ENCODE measurements around the gene DIDO1.
A peak's percentile ranks its signal among the peaks of the same experiment; 100 is the strongest.

Gene DIDO1

DNA sequence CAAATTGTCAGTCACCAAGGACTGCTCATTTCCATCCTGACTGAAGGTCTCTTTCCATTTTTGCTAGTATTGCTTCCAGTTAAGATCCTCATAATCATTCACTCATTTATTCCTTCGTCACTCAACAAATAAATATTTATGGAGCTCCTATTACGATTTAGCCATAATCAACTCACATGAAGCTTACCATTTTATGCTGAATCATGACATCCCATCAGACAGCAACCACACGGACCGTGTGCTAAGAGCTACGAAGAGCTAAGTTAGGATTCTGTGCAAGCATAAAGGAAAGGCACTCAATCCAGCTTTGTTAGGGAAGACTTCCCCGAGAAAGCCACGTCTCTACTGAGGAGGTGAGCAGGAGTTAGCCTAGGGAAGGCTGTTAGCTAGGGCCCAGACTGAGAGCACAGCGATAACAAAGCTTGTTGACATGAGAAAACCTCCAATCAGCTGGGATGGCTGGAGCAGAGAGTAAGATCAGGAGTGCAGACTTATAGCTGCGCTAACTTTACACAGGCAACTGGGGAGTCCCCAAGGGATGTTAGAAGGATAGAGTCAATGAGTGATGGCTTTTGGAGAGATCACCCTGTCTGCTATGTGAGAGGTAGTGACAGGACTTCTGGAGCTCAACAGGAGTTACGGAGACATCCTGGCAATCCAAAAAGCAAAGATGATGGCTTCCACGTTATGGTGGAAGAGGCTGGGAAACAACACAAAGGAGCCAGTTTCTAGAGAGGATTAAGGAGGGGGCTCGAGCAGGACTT, 9.1 kb upstream of the DIDO1 start:
- no peak for DNase-seq (ENCODE audit: low read depth)
- no peak overlapping the region for H3K4me3 ChIP-seq (ENCODE audit: control insufficient read depth, low read depth, low read length)
- TF ChIP-seq, protein P1, sequence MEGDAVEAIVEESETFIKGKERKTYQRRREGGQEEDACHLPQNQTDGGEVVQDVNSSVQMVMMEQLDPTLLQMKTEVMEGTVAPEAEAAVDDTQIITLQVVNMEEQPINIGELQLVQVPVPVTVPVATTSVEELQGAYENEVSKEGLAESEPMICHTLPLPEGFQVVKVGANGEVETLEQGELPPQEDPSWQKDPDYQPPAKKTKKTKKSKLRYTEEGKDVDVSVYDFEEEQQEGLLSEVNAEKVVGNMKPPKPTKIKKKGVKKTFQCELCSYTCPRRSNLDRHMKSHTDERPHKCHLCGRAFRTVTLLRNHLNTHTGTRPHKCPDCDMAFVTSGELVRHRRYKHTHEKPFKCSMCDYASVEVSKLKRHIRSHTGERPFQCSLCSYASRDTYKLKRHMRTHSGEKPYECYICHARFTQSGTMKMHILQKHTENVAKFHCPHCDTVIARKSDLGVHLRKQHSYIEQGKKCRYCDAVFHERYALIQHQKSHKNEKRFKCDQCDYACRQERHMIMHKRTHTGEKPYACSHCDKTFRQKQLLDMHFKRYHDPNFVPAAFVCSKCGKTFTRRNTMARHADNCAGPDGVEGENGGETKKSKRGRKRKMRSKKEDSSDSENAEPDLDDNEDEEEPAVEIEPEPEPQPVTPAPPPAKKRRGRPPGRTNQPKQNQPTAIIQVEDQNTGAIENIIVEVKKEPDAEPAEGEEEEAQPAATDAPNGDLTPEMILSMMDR (IDR thresholded peaks at IDR 0.05; ENCODE audit: control insufficient read depth, insufficient read depth, low read depth, low read length, missing control alignments), result no peak

DNA sequence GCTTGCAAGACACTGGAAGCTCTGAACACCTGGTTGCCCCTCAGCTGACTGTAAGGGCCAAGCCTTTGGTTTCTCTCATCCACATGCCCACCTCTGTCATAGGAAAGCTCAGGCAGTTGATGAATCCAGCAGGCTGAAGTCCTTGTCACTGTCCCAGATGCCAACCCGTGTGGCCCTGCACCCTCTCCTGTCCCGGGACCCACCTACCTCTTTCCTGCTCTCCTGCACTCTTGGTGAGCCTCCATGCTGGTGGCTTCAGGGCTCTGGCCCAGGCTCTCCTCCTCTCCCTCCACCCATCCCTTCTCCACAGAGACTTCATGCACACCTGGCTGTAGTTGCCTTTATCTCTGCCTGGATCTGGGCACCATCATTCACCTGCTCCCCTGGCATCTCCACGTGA, 7.7 kb upstream of the DIDO1 start:
- no peak for DNase-seq (ENCODE audit: low read depth)
- H3K4me3 ChIP-seq (ENCODE audit: control insufficient read depth, low read depth, low read length), result no peak overlapping the region
- TF ChIP-seq, protein P1 (IDR thresholded peaks at IDR 0.05; ENCODE audit: control insufficient read depth, insufficient read depth, low read depth, low read length, missing control alignments), result no peak

DNA sequence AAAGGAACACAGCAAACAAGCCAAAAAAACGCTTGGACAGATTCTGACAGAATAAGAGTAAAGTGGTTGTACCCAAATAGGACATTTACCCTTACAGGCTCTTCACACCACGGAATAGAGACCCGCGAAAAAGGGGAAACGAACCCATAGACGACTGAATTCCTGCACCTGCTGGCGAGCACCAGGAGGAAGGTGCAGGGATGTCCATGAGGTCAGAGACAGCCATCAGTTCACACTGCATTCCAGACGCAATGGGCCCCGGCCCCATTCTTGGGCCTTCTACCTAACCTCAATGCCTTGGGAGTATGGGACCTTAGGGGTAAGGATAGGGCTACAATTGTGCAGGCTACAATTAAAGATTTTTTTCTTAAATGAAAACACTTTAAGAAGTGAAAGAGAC, 5.2 kb upstream of the DIDO1 start:
- TF ChIP-seq, protein P1 (IDR thresholded peaks at IDR 0.05; ENCODE audit: control insufficient read depth, insufficient read depth, low read depth, low read length, missing control alignments), result no peak
- H3K4me3 ChIP-seq (ENCODE audit: control insufficient read depth, low read depth, low read length), result no peak overlapping the region
- no peak for DNase-seq (ENCODE audit: low read depth)

DNA sequence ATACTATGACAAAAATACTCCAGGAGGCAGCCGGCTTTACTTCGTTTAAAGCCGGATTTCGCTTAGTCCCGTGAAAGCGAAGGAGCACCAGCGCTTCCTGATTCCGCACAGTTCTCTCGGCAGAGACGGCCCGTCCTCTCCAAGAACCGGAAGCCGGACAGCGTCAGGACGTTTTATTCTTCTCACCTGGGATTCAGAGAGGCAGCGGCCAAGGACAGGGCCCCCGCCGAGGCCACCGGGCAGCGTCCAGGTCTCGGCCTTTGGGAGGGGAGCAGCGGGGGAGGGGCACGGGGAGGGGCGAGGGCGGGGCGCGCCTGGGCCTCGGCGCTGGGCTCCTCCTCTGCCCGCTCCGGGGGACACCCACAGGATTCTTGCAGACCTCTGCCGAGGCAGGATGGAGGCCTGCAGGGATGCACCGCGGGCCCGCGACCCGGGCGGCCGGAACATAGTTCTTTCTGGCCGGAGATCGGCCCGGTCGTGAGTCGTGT, 2.8 kb upstream of the DIDO1 start:
- no peak for DNase-seq (ENCODE audit: low read depth)
- H3K4me3 ChIP-seq (ENCODE audit: control insufficient read depth, low read depth, low read length), result peak overlapping the region; percentile 45
- TF ChIP-seq, protein P1 (IDR thresholded peaks at IDR 0.05; ENCODE audit: control insufficient read depth, insufficient read depth, low read depth, low read length, missing control alignments), result no peak

DNA sequence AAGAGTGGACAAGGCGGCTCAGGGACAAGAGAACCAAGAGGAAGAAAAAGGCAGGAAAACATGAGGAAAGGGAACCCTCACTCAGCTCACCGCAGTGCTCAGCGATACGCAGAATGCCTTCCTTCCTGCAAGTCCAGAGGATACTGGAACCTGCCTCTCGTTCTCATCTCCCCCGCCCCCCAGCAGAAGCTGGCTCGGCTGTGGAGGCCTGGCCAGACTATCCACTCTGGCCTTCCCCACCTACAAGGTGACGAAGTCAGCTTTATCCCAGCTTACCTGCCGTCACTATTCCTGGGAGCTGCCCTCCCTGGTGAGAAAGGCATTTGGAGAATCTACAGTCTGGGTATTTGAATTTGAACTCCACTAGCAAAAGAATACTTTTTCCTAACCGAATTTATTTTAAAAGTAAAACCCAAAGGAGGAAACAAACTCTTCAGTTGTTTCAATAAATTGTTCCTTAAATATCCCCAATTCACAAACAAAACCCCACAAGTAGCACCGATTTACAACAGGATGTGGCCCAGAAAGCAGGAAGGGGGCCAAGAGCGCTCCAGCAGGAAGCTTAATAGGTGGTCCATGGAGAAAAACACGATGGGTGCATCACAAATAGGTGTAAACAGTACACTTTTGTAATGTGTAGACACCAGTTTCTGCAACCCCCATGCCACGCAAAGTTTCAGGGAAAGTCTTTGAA, 2.1 kb upstream of the DIDO1 start:
- TF ChIP-seq, protein P1 (IDR thresholded peaks at IDR 0.05; ENCODE audit: control insufficient read depth, insufficient read depth, low read depth, low read length, missing control alignments), result no peak
- H3K4me3 ChIP-seq (ENCODE audit: control insufficient read depth, low read depth, low read length), result peak overlapping the region; percentile 45
- DNase-seq (ENCODE audit: low read depth), result no peak

DNA sequence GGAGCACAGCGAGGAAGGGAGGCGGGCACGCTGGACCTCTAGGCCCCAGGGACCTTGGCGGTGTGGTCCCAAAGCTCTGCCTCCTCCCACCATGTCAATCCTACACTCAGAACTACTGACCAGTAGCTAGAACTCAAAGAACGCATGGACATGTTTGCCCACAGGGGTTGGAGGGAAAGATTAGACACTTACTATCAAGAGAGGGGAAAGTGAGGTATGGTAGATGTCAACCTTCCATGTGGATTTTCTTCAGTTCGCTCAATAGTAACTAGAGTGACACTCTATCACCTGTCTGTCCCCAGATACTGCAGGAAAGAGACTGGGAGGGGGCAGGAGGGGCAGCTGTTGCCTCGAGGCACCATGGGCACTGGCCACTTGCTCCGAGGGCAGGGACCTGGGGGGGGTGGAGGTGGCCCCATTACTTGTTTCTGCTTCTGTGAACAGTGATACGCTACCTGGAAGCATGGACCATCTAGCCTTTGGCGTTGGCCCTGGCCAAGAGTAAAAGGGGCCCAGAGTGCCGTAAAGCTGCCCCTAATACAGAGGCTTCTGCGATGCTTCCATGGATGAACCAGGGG, 912 bp upstream of the DIDO1 start:
- TF ChIP-seq, protein P1 (IDR thresholded peaks at IDR 0.05; ENCODE audit: control insufficient read depth, insufficient read depth, low read depth, low read length, missing control alignments), result no peak
- DNase-seq (ENCODE audit: low read depth), result no peak
- peak overlapping the region; percentile 65 for H3K4me3 ChIP-seq (ENCODE audit: control insufficient read depth, low read depth, low read length)

Measured in AG09309 (cell line).